Uterus (tissue), 4 donors: ENCODE measurements around the gene GZMM. TPM values are rescaled to one million over a fixed set of nuclear protein-coding genes. Genes with fewer than 3 reads are reported as not detected.

Experiments
- DNase-seq, 2 donors: peaks; one replicate each; pipeline ENCODE4 v3.0.0-alpha.2; 2019 to 2020
- H3K27ac ChIP-seq, 2 donors: fragments of 200-600 bp; sonication (generic); 1 replicate in 1 of 2; 2 replicates in 1 of 2; pipeline ENCODE4 v1.5.1; 2016 to 2018
- H3K27me3 ChIP-seq, 2 donors: fragments of 200-600 bp; sonication (generic); one replicate each; pipeline ENCODE4 v1.5.1; 2018 to 2019; ENCODE audit warnings: control low read depth in 1 of 2
- H3K36me3 ChIP-seq, 2 donors: fragments of 200-600 bp; sonication (generic); one replicate each; pipeline ENCODE4 v1.5.1; 2019; ENCODE audit warnings: control low read depth in 1 of 2
- H3K4me1 ChIP-seq, 2 donors: fragments of 200-600 bp; sonication (generic); one replicate each; pipeline ENCODE4 v1.5.1; 2018 to 2019; ENCODE audit warnings: control low read depth in 1 of 2
- H3K4me3 ChIP-seq, 2 donors: fragments of 200-600 bp; sonication (generic); 1 replicate in 1 of 2; 2 replicates in 1 of 2; pipeline ENCODE4 v1.5.1; 2018 to 2019; ENCODE audit warnings: mild to moderate bottlenecking in 1 of 2
- H3K9me3 ChIP-seq, 2 donors: fragments of 200-600 bp; sonication (generic); one replicate each; pipeline ENCODE4 v1.5.1; 2019; ENCODE audit warnings: control low read depth in 1 of 2
- CTCF ChIP-seq, 4 experiments: fragments of 200-600 bp in 2 of 4; fragments of 450-650 bp in 2 of 4; sonication (generic) in 2 of 4; IDR thresholded peaks; one replicate each; pipeline ENCODE4 v1.5.1; 2016 to 2019; ENCODE audit warnings: antibody characterized with exemption in 4 of 4, mild to moderate bottlenecking in 2 of 4, moderate library complexity in 1 of 4
- POLR2A ChIP-seq, 2 donors: fragments of 450-650 bp; IDR thresholded peaks; one replicate each; pipeline ENCODE4 v1.6.1; 2016; ENCODE audit warnings: antibody characterized with exemption in 2 of 2, mild to moderate bottlenecking in 1 of 2, moderate library complexity in 1 of 2
- intact Hi-C: fragments of 100-400 bp; cut with DNase I; formaldehyde crosslinking; loops from one replicate; pipeline ENCODE4 v1.15.1; 2023; ENCODE audit warnings: low total_unique reads
- total RNA-seq, 4 donors: library from RNA; depleted of rRNA in 3 of 4; stranded (reverse); fragments of >200 nt in 3 of 4; gene quantifications; one replicate each; pipeline versions ENCODE4 v1.1.0 to v1.2.4, GENCODE V29; 2014 to 2023
- donor health status: DM: yes; HTN: yes; CAD: no.

Gene GZMM
- total RNA-seq, 4 donors from 2014 or later: 0.62 to 1.6 TPM; not detected in 2

- no peak overlapping the region for H3K27ac ChIP-seq
- no peaks in the 10 kb centered on the region for H3K9me3 ChIP-seq
- intact Hi-C loops: no loop called here
- no peaks in the 10 kb centered on the region for H3K4me1 ChIP-seq
- no peaks in the 10 kb centered on the region for H3K36me3 ChIP-seq
- H3K4me3 ChIP-seq: no peak overlapping the region
- TF ChIP-seq CTCF (IDR thresholded peaks at IDR 0.05) (no peak), POLR2A (IDR thresholded peaks at IDR 0.05) (no peak)
- DNase-seq: no peak
- H3K27me3 ChIP-seq: no peaks in the 10 kb centered on the region
Measured at GRCh38 chr19:540867-541637, 2.8 kb upstream of the GZMM start.

- no peaks in the 10 kb centered on the region for H3K36me3 ChIP-seq
- no peaks in the 10 kb centered on the region for H3K9me3 ChIP-seq
- no peak overlapping the region for H3K4me3 ChIP-seq
- intact Hi-C loops: no loop called here
- H3K27ac ChIP-seq: no peak overlapping the region
- DNase-seq: no peak
- H3K27me3 ChIP-seq: no peaks in the 10 kb centered on the region
- H3K4me1 ChIP-seq: no peaks in the 10 kb centered on the region
- TF ChIP-seq CTCF (IDR thresholded peaks at IDR 0.05): no peak
- TF ChIP-seq POLR2A (IDR thresholded peaks at IDR 0.05): no peak
Measured at GRCh38 chr19:541699-542098, 2.2 kb upstream of the GZMM start.

GRCh38 chr19:542173-542866 lies 1.5 kb upstream of the GZMM start:
- TF ChIP-seq POLR2A (IDR thresholded peaks at IDR 0.05) (no peak), CTCF (IDR thresholded peaks at IDR 0.05) (no peak)
- no peak for DNase-seq
- H3K27me3 ChIP-seq: no peaks in the 10 kb centered on the region
- no peak overlapping the region for H3K27ac ChIP-seq
- no peaks in the 10 kb centered on the region for H3K36me3 ChIP-seq
- no peaks in the 10 kb centered on the region for H3K9me3 ChIP-seq
- intact Hi-C loops: no loop called here
- no peaks in the 10 kb centered on the region for H3K4me1 ChIP-seq
- H3K4me3 ChIP-seq: no peak overlapping the region

- no peak overlapping the region for H3K4me3 ChIP-seq
- no peak for DNase-seq
- H3K27me3 ChIP-seq: no peaks in the 10 kb centered on the region
- no peaks in the 10 kb centered on the region for H3K36me3 ChIP-seq
- intact Hi-C loops: no loop called here
- TF ChIP-seq CTCF (IDR thresholded peaks at IDR 0.05) (no peak), POLR2A (IDR thresholded peaks at IDR 0.05) (no peak)
- H3K9me3 ChIP-seq: no peaks in the 10 kb centered on the region
- H3K4me1 ChIP-seq: no peaks in the 10 kb centered on the region
- no peak overlapping the region for H3K27ac ChIP-seq
Measured at GRCh38 chr19:547117-547516, 3.3 kb downstream of the GZMM start.
